VCaP (cell line): ENCODE data around the gene DVL3.
A peak's percentile ranks its signal among the peaks of the same experiment; 100 is the strongest.

ENCODE experiments used
- H3K27ac ChIP-seq: fragments of 450-650 bp; 2 replicates; pipeline ENCODE4 v1.5.1; 2017
- CTCF ChIP-seq: fragments of 450-650 bp; conservative IDR thresholded peaks from 2 replicates; pipeline ENCODE4 v1.5.1; 2017; ENCODE audit warnings: mild to moderate bottlenecking, moderate library complexity

The DVL3 gene

GRCh38 chr3:184167786-184168185 is 12.6 kb downstream of the DVL3 start:
- no peak for TF ChIP-seq CTCF
- no peak overlapping the region for H3K27ac ChIP-seq

- TF ChIP-seq CTCF = no peak
- no peak overlapping the region for H3K27ac ChIP-seq
These were observed 13.4 kb downstream of the DVL3 start for GRCh38 chr3:184168363-184169120.

- no peak overlapping the region for H3K27ac ChIP-seq
These were observed 15.0 kb downstream of the DVL3 start for GRCh38 chr3:184169896-184170875.

GRCh38 chr3:184171562-184171961 is 16.4 kb downstream of the DVL3 start:
- no peak for TF ChIP-seq CTCF
- H3K27ac ChIP-seq = no peak overlapping the region

More at GRCh38 chr3:184169896-184170875, 15.0 kb downstream of the DVL3 start:
- TF ChIP-seq CTCF = no peak

GRCh38 chr3:184172681-184173373 is 17.6 kb downstream of the DVL3 start:
- no peak for TF ChIP-seq CTCF
- H3K27ac ChIP-seq = no peak overlapping the region; the same call in 1 of the 2 replicates

- no peak overlapping the region; the same call in 1 of the 2 replicates for H3K27ac ChIP-seq
- TF ChIP-seq CTCF = no peak
These were observed 18.2 kb downstream of the DVL3 start for GRCh38 chr3:184173374-184173722.

GRCh38 chr3:184174284-184174645 is 19.1 kb downstream of the DVL3 start:
- no peak for TF ChIP-seq CTCF
- peak overlapping the region; percentile 87 for H3K27ac ChIP-seq
